ENCODE results near the gene CARD16.
"Not testable (repeated sequence)": the region's sequence is repeated elsewhere in the genome, so short reads cannot be mapped to it uniquely, and the experiment has no call there.

The CARD16 gene

DNA sequence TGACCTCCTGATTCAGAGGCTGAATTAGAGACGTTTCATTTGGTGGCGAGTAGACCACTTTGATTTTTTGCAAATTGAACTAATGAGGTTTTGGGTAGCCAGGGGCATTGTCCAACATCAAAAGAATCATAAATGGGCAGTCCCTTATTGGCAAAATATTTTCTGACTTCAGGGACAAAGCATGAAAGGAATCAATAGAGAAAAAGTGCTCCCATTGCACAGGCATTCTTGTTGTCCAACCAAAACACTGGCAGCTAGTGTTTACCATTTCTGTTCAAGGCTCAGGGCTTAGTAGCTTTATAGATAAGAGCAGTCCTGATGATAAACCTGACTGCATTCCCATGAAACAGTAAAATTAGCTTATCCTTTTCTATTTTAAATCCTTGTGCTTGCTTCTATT lies 6.4 kb upstream of the CARD16 start:
- no peak overlapping the region for H3K27ac ChIP-seq
- TF ChIP-seq, protein P1, sequence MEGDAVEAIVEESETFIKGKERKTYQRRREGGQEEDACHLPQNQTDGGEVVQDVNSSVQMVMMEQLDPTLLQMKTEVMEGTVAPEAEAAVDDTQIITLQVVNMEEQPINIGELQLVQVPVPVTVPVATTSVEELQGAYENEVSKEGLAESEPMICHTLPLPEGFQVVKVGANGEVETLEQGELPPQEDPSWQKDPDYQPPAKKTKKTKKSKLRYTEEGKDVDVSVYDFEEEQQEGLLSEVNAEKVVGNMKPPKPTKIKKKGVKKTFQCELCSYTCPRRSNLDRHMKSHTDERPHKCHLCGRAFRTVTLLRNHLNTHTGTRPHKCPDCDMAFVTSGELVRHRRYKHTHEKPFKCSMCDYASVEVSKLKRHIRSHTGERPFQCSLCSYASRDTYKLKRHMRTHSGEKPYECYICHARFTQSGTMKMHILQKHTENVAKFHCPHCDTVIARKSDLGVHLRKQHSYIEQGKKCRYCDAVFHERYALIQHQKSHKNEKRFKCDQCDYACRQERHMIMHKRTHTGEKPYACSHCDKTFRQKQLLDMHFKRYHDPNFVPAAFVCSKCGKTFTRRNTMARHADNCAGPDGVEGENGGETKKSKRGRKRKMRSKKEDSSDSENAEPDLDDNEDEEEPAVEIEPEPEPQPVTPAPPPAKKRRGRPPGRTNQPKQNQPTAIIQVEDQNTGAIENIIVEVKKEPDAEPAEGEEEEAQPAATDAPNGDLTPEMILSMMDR (conservative IDR thresholded peaks at IDR 0.05), result no peak
- TF ChIP-seq ZFX (IDR thresholded peaks at IDR 0.05), result no peak

DNA sequence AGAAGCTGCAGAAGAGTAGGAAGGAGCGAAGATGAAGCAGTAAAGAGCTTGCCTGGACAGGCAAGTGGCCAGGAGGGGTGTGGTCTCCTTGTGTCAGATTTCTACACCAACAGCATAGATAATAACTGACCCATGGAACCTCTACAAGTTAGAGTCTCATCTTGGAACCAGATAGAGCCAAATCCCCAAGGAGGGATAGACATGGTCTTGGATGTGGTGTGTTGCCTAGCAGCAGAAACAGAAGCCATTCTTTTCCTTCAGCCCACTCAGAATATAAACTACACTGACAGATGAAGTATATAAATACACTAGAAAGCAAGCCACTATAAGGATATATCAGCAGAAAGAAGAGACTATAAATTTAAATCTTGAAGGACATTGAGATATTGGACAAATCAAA lies 4.3 kb upstream of the CARD16 start:
- TF ChIP-seq, protein P1 (conservative IDR thresholded peaks at IDR 0.05), result no peak
- TF ChIP-seq ZFX (IDR thresholded peaks at IDR 0.05), result no peak
- H3K27ac ChIP-seq, result no peak overlapping the region

- no peak for TF ChIP-seq ZFX (IDR thresholded peaks at IDR 0.05)
- no peak overlapping the region for H3K27ac ChIP-seq
These were observed 1.9 kb upstream of the CARD16 start for GRCh38 chr11:105046898-105047579.

DNA sequence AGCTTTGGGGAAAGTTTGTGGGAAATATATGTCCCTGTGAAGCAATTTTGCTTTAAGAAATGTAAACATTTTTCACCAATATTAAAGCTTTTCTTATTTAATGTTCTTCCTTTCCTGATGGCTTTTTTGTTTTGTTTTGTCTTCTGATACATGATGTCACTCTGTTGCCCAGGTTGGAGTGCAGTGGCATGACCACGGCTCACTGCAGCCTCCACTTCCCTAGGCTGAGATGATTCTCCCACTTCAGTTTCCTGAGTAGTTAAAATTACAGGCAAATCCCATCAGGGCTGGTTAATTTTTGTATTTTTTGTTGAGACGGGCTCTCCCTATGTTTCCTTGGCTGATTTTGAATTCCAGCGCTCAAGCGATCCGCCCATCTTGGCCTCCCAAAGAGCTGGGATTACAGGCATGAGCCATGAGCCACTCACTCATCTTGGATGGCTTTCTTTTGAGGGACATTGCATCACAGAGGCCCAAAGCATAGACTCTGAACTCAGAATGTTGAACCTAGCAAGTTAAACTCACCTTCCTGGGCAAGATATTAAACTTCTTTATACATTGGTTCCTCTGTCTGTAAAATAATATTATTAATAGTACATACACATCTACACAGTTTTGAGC lies 651 bp upstream of the CARD16 start:
- H3K27ac ChIP-seq, result no peak overlapping the region
- TF ChIP-seq, protein P1 (conservative IDR thresholded peaks at IDR 0.05), result no peak
- no peak for TF ChIP-seq ZFX (IDR thresholded peaks at IDR 0.05)

- TF ChIP-seq, protein P1 (conservative IDR thresholded peaks at IDR 0.05), result no peak
- no peak for TF ChIP-seq ZFX (IDR thresholded peaks at IDR 0.05)
- H3K27ac ChIP-seq, result no peak overlapping the region
These were observed 3.0 kb downstream of the CARD16 start for GRCh38 chr11:105042178-105042577.

- no peak for TF ChIP-seq ZFX (IDR thresholded peaks at IDR 0.05)
- TF ChIP-seq, protein P1 (conservative IDR thresholded peaks at IDR 0.05), result no peak
- H3K27ac ChIP-seq, result no peak overlapping the region
These were observed 4.4 kb downstream of the CARD16 start for GRCh38 chr11:105040703-105041102.

DNA sequence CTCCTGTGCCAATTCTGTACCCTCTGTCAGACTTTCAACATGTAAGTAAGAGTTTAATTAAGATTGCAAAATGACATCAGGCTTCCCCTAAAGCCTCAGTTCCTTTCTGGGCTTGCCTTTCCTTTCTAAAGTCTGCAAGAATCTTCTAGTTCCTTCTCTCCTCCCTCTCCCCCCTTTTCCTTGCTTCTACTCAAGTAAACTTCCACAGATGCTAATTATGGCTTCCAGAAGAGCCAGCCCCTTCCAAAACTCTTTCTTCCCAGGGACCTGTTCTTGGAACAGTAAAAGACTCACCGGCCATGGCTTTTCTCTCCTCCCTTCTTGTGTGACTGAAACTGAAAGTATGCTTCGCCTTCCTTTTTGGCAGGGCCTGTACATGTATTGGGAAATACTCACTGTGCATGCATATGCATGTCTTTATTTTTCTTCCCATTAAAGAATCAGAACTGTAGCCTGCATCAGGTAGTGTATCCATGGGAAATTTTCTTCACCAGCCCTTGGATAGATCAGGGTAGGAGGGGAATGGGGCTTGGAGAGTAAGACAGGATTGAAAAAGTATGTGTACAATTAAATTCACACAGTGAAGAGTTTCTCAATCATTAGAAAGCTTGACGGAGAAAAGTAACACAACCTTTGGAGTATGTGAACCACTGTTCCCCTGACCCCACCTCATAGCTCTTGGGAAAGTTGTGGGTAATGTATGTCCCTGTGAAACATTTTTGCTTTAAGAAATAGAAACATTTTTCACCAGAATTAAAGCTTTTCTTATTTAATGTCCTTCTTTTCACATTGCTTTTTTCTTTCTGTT lies 10.1 kb downstream of the CARD16 start, which contains the start of gene CASP1:
CASP1 (minus strand) TSS at position 332 of the 808 bp plus-strand sequence; CDS start at position 301, 31 bp downstream.
- H3K27ac ChIP-seq, result no peak within 1 kb of the TSS
- TF ChIP-seq, protein P1 (conservative IDR thresholded peaks at IDR 0.05), result no peak
- no peak for TF ChIP-seq ZFX (IDR thresholded peaks at IDR 0.05)

GRCh38 chr11:105034388-105034787 lies 10.7 kb downstream of the CARD16 start:
- H3K27ac ChIP-seq, result not testable (repeated sequence)
